UCSD-AML1 (cell line): Measurements from ENCODE around the gene IRS1.

Experiments used
- DNase-seq: peaks from one replicate; lab custom pipeline; 2025; ENCODE audit not compliant: unreplicated experiment; lab: John Stamatoyannopoulos, UW

IRS1 gene

DNA sequence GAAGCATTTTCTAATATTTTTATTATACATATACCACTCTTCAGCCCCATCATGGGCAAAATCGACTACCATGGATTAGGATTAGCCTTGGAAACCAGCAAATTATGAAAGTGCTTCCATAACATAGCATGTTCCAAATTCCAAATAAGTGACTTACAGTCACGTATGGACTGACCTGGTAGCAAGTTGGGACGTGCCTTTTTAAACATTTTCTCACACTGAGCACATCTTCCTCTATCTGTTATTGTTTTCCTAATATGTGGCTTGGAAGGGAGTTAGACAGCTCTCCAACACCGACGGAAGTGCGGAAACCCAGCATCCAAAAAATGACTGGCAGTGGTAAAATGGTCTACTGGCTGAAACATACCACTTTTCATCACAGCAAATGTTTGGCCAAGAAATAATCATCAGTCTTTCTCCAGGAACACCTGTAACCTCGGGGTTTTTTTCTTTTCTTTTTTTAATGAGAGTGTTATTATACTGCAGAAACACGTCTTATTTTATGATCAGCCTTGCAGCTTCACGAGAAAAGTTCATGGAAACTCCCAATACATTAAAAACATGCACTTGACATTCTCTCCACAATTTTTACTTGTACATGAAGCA, 107.0 kb downstream of the IRS1 start:
- no peak for DNase-seq

DNA sequence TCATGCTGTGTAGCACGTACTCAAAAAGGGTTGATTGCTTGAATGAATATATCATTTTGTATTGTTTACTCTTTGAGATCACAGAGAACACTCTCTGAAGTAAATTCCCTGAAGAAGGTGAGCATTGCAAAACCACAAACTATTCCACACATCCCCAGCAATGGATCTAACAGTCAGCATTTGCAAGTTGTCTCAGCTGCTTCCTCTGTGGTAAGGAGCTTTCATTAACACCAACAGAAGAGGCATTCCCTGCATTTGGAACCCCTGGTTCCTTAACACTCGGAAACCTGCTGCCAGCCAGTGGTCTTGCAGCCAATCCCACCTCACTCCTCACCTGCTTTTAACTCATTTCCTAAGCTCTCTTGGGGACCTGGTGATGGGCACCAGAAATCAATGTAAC, 108.4 kb downstream of the IRS1 start:
- no peak for DNase-seq

DNA sequence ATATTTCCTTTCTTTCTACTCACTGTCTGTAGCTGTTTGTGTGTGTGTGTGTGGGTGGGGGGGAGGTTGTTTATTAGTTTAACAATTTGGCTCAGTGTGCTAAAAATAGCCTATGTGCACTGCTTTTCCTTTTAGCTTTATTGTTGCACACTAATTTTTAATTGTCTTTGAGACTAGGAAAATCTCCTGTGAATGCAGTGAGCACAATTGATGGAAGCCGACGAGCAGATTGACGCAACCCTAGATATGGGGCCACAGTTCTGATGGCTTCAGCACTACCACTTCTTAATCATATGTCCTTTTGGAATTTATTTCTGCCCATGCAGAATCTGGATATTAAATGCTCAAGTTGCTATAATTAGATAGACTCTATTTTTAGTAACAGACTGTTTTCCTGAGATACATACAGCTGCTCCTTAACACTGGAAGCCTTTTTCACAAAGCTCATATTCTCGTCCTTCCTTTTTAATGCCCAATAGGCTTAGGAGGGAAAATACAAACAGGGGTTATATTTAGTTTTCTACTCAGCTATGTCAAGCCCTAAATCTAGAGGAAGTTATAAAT, 109.1 kb downstream of the IRS1 start:
- DNase-seq = no peak

DNA sequence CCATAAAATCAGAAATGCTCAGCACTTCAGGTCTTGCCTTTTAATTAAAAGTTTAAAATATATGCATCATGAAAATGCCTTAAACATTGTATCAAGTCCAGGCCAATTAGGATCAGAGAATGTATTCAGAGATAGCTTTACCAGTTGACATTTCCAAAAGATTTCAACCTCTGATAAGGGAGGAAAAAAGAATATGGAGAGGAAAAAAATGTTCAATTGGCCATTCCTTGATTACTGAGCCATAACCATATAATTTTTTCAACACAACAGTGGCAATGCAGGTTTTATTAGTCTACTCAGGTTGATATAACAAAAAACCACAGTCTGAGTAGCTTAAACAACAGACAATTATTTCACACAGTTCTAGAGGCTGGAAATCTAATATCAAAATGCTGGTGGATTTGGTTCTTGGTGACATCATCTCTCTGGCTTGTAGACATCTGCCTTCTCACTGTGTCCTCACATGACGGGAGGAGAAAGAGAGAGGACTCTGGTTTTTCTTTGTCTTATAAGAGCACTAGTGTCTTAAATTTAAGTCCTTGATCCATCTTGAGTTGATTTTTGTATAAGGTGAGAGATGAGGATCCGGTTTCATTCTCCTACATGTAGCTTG, 111.9 kb downstream of the IRS1 start:
- DNase-seq = no peak

DNA sequence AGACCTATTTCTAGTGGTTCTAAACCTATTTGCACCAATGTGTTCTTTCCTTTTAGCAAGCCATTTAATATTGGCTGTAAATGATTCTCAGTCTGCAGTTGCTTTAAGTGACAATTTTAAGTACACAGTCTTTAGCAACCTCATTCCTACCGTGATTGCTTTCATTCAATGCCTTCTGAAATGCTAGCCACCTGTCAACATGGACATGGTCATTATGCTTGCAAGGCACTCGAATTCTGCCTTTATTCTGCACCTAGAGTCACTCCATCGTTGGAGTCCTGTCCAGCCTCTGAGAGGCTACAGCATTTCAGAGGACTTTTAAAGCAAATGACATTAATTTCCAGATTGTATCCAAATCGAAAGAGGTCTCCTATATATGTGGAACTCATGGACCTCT, 115.1 kb downstream of the IRS1 start:
- no peak for DNase-seq

DNA sequence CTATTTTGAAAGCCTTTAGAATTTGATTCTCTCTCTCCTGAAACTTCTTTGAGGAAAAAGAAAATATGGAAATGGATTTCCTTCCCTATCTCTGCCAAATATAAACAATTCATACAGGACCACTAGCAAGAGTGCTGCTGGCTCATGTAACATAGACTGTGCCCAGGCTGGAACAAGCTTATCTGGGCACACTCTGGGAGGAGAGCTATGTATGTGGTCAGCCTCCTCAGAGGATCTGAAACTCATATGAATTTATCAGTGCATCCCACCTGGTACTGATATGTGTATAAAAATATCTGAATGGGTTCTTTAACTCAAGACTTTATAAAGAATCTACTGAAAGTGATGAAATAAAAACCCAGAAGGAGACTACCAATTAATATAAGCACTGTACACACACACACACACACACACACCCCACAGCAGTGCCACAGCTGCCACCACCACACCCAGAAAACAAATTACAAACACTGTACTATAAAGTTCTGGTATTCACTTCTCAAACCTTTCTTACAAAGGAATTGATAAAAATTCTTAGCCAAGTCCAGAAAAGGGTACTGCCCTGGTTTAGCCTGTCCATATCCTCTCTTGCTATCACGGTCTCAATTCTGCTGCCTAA, 115.6 kb downstream of the IRS1 start:
- no peak for DNase-seq

DNA sequence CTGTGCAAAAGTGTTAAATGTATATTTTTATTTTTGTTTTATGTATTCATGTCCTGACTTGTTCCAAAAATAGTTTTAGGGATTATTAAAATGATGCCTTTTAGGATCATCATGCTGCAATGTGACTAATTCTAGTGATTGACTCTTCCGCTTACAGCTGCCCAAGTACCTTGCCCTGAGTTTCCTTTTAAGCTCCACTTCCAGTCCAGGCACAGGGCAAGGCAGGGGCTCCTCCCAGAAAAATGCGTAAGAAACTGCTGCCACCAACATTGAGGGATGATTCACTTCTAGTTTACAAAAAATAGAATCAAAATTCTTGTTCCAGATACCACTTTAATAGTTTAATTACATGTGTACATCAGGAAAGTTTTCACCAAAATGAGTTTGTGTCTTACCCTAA, 116.4 kb downstream of the IRS1 start:
- no peak for DNase-seq
